AG10803 (cell line): Measurements from ENCODE around the gene EFNA3.

Source experiments
- DNase-seq: peaks from one replicate; pipeline ENCODE4 v3.0.0; 2010; ENCODE audit warnings: low read depth
- H3K4me3 ChIP-seq: 2 replicates; pipeline ENCODE4 v1.5.1; 2011; ENCODE audit warnings: mild to moderate bottlenecking, low read length, control low read depth
- TF ChIP-seq, protein P1 (sequence below): conservative IDR thresholded peaks from 2 replicates; pipeline ENCODE4 v1.5.1; 2011; ENCODE audit warnings: mild to moderate bottlenecking, low read length, control low read depth, inconsistent platforms

EFNA3 gene

DNA sequence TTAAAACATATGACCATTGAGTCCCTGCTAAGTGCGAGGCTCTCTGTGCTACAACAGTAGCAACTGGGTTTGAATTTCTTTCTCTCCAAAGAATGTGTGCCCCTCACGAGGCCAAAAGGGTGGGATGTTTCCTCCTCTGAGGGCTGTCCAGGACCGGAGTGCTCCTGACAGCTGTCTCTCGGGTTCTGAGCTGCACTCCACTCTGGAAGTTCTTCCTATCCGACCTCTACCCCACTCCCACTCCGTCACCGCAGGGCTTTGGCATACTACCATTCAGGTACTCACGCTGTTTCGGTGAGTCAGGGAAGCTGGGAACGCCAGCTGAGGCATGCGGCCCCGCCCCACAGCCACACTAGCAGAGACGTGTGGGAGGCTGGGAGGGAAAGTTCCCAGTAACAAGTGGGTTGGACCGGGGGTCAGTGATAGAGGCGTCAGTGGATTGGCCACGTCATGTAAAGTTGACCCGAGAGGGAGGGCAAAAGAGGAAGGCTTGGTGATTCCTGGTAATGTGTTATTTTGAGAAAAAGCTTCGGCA lies 56.3 kb downstream of the EFNA3 start:
- TF ChIP-seq, protein P1, sequence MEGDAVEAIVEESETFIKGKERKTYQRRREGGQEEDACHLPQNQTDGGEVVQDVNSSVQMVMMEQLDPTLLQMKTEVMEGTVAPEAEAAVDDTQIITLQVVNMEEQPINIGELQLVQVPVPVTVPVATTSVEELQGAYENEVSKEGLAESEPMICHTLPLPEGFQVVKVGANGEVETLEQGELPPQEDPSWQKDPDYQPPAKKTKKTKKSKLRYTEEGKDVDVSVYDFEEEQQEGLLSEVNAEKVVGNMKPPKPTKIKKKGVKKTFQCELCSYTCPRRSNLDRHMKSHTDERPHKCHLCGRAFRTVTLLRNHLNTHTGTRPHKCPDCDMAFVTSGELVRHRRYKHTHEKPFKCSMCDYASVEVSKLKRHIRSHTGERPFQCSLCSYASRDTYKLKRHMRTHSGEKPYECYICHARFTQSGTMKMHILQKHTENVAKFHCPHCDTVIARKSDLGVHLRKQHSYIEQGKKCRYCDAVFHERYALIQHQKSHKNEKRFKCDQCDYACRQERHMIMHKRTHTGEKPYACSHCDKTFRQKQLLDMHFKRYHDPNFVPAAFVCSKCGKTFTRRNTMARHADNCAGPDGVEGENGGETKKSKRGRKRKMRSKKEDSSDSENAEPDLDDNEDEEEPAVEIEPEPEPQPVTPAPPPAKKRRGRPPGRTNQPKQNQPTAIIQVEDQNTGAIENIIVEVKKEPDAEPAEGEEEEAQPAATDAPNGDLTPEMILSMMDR, result no peak
- peak; percentile 91 for DNase-seq
- H3K4me3 ChIP-seq, result peak overlapping the region; percentile 97

DNA sequence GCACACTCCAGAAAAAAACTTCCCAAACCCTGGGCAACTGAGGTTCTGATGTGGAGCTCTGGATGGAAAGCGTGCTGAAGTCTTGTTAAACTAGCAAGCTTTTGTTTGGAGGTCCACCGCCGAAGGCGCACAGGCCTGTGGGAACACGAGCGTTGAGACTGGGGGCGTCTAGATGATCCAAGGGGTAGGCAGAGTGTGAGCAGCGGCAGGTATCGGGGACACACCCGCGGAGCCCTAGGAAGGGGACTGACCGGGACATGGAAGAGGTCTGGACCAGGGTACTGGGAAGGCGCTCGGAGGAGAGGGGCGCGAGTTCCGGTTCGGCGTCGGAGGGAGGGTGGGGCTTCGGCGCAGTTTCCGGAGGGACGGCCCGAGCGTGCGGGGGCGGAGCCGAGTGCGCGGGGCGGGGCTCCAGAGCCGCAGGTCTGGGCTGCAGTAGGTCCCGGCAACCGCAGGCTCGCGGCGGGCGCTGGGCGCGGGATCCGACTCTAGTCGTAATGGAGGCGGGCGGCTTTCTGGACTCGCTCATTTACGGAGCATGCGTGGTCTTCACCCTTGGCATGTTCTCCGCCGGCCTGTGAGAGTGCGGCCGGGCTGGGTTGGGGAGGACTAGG lies 56.9 kb downstream of the EFNA3 start, which contains the start of gene SLC50A1:
TSS of gene SLC50A1 (plus strand) at position 438 of the 614 bp plus-strand sequence. CDS start at position 498, 60 bp downstream.
- TF ChIP-seq, protein P1, result no peak
- DNase-seq, result peak; percentile 93
- peak within 1 kb of the TSS; percentile 97 for H3K4me3 ChIP-seq

DNA sequence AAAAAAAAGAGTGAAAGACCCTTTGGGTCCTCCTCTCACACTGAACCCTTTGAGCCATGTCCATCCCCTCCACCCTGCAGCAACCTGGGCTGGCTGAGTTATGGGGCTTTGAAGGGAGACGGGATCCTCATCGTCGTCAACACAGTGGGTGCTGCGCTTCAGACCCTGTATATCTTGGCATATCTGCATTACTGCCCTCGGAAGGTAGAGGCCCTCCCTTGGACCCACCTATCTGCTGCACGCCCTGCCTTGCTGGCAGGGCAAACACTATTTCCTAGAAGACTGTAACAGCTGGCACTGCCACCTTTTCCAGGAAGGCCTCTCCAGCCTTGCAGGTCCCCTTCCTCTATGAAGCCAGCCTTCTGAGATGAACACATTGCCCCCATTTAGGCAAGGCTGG lies 58.1 kb downstream of the EFNA3 start:
- H3K4me3 ChIP-seq, result peak overlapping the region; percentile 57
- TF ChIP-seq, protein P1, result no peak
- DNase-seq, result no peak
